GM20431 (cell line): Measurements from ENCODE around the gene CASS4.

ENCODE experiments used
- in situ Hi-C: fragments of 300-500 bp; cut with MseI, MboI; formaldehyde crosslinking; loops from one replicate; pipeline ENCODE4 v1.15.0; 2020; ENCODE audit warnings: low sequenced_read_pairs; ENCODE audit not compliant: unreplicated experiment

The CASS4 gene

DNA sequence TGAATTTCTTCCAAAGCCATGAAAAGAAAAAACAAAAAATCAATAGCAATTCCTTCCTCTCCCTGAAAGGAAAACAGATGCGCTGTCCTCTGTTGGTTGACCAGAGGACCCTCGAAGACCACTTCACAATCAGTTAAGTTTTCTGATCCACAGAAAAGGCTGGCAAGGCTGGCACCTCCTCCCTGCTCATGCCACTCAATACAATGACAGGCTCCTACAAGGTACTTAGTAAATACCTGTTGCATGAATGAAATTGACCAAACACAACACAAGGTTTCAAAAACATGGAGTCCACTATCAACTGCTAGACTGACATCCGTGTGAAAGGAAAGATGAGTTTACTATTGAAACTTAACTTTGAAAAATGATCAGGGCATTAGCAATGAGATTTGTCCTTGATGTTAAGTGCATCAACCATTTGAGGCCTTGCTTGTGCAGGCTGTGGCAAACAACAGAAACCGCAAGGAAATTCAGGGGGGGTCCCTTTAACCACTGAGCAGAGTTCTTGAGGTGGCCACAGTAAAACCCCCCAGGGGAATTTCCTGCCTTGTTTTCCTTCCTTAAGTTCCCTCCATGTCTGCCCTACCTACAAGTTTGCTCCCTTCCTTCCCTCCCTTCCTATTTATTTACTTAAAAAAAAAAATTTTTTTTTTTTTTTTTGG, 28.4 kb downstream of the CASS4 start:
- in situ Hi-C loops: no loop called here

DNA sequence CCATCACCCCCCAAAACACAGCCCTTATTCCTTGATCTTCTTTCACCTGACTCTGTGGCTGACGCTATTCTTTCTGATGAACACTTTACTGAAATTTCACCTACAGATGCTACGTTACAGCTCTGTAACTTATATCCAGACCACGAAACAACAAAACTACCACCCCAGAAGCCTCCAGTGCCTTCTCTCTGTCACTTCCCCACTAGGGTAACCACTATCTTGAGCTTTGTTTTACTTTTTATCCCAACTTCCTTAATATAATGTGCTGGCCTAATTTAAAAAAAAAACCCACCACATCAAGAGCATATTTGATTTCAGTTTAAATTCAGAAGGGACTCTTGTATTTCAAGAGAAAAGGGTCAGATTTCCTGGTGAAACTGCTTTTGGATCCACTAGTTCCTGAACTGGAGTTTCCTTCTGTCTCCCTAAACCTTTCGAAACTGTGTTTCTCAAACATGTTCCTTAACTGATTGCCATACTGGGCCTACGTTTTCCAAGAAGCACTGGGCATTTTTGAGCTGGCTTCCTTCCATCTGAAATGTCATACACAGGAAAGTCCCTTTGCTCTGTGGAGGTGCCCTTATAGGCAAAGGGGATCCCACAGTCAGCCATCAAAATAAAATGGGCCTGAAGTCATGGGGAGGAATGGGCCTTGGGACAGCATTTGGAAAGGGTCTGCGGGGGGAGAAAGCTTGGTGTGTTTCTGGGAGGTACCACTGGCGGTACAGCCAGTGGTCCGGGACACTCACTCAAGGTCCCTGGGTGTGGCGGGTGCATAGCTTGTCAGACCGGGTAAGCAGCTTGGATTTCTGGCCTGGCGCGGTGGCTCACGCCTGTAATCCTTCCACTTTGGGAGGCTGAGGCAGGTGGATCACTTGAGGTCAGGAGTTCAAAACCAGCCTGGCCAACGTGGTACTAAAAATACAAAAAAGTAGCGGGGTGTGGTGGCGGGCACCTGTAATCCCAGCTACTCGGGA, 30.6 kb downstream of the CASS4 start:
- in situ Hi-C loops: no loop called here

DNA sequence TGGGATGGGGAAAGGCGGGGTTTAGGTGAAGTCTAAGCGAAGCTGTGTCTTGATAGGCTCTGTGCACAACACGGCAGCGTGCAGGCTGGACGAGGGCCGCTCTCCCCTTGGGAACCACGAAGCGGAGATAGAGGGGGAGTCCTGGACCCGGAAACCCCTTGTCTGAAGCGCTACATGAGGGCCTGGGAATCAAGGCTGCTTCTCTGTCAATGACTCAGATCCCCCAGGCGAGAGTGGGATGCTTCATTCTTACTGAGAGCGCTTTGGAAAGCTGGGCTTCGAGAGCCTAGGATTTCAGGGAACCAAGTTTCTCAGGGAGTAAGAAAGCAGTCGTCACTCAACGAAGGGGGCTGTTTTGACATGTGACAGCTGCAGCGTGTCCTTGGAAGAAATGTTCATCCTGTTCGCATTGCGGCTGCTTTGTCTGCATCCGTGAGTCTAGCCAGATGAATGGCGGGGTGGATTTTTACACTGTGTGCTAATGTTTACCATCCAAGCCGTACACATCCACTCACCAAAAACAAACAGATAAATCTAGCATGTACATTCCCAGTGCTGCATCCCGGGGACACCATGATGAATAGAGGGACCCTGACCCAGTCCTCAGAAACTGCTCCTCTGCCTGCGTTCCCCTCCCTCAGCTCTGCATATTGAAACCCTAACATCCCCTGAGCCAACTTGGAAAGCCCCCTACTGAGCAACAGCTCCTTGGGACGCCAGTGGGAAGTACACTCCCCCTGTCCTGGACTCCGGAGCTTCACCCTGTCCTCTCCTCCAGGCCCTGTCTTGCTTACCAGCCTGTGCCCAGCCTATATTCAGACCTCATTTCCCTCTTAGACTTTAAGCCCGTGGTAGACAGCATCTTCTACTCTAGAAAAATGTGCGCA, 31.8 kb downstream of the CASS4 start:
- in situ Hi-C loops: no loop called here

DNA sequence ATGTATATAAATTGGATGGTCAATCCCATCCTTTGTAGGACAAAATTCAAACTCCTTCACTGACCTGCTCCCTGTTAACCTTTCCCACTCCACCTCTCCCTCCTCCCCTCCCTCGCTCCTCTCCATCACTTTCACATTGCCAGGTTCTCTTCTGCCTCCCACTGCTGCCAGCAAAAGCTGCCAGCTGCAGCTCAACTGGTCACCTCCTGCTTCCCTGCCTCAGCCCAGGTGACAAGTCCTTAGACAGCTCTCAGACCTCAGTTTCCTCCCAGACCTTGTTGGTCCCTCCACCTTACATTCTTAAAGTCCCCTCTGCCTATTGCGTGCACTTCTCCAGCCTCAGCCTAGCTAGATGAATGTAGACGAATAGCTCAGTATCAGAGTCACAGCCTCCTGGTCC, 33.1 kb downstream of the CASS4 start:
- in situ Hi-C loops: no loop called here

DNA sequence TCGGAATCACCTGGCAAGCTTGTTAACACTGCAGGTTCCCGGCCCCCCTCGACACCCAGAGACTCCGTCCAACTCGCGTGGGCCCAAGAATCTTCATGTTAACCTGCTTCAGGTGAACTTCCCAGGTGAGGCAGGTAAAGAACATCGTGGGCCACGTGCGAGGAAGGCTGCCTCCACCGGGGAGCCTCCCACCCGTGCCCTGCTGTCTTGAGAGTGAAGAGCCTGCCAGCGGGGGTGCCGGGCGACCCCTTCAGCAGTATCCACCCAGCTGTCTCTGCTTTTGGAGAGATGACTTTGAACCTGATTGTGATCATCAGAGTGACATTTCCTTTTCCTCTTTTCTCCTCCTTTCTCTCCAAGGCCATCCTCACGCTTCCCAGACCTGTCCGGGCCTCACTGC, 33.5 kb downstream of the CASS4 start:
- in situ Hi-C loops: no loop called here

DNA sequence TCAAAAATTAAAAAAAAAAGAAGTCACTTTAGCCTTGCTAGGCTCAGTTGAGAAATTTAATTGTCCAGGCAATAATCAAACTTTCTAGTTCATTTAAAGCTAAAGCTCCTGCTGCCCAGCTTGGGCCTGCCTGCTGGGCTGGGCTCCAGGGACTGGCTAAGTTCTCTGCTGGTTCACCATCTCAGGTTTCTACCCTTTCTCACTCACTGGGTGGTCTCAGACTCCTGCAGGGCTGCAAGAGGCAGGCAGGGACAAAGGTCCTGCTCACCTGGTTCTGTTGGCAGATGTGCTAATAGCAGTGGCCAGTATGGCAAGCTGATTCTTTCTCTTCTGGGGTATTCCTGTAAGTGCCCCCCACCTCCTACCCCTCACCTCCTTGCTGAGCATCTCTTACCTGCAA, 35.2 kb downstream of the CASS4 start:
- in situ Hi-C loops: no loop called here

DNA sequence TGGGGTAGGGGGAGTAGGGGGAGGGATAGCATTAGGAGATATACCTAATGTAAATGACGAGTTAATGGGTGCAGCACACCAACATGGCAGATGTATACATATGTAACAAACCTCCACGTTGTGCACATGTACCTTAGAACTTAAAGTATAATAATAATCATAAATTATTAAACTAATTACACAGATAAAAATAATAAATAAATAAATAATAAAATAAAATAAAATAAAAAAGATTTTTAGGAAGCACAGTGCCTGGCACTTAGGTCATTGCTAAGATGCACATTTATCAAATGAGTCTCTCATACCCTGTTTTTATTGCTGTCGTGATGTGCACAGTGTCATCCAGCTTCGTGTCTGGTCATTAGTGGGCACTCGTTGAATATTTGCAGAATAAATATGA, 37.4 kb downstream of the CASS4 start:
- in situ Hi-C loops: no loop called here

DNA sequence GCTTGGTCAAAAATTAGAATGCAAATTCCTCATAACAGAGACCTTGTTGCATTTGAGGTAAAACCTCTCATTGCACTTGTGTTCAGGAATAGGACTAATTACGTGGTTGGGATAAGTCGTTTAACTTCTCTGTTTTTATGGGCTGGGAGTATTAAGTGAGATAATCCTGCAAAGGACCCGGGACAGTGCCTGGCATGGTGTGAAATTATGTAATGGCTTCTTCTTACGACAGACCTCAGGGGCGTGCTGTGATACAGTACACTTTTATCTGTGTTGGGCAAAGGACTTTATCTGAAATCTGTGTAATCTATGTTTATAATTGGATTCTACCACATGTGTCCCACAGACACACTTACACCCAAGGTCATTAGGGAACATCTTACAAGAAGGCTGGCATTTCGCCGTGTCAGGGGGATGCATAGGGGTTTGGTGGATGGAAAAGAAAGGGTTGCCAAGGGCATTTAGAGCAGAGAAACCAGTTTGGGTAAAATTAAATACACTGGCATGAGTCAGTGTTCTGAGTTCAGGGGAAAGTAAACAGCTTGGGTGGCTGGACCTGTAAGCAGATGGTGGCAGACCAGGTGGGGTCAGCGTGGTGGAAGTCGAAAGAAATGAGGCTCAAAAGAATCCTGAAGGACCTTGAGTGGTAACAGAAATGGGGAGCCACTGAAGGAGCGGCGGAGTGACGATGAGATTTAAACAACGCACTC, 39.2 kb downstream of the CASS4 start:
- in situ Hi-C loops: no loop called here

DNA sequence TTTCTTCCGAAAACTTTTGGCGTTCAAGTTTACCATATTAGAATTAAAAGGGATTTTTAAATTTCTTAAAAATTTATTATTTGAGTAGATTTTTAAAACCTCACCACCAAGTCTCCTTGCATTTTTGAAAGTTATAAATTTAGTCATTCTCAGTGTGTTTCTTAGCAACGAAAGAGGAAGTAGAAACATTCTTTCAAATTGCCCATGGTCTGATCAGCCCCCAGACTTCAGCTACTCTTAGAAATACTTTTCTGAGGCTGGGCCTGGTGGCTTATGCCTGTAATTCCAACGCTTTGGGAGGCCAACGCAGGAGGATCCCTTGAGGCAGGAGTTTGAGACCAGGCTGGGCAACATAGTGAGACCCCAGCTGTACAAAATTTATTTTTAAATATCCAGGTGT, 41.3 kb downstream of the CASS4 start:
- in situ Hi-C loops: no loop called here

DNA sequence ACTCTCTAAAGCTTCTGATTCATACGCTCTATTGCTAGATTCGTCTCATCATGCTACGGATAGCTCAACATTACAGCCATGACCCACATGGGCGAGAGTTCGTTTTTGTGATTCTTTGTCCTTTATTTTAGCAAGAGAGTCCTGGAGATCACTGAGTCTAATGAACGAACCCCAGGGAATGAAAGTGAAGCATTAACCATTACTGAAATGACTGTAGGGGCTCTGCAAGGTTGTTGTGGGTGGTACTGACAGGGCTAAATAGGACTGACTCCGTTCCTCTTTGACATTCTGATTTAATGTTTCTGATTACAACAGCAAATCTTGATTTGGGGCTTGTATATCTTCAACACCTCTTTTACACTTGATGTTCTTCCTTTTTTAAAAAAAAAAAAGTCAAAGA, 42.7 kb downstream of the CASS4 start:
- in situ Hi-C loops: no loop called here

DNA sequence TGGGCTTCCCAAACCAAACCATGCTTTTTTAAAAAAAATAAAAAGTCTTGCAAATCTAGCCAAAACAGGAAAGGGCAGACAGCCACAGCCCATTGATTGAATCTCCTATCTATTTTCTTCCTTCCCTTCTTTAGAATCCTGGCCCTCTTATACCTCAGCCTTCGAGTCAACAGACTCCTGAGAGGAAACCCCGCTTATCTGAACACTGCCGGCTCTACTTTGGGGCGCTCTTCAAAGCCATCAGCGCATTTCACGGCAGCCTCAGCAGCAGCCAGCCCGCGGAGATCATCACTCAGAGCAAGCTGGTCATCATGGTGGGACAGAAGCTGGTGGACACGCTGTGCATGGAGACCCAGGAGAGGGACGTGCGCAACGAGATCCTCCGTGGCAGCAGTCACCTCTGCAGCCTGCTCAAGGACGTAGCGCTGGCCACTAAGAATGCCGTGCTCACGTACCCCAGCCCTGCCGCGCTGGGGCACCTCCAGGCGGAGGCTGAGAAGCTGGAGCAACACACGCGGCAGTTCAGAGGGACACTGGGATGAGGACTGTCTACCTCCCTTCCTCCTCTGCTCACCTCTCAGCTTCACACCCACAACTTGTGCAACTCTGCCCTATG, 46.3 kb downstream of the CASS4 start:
- in situ Hi-C loops: no loop called here

DNA sequence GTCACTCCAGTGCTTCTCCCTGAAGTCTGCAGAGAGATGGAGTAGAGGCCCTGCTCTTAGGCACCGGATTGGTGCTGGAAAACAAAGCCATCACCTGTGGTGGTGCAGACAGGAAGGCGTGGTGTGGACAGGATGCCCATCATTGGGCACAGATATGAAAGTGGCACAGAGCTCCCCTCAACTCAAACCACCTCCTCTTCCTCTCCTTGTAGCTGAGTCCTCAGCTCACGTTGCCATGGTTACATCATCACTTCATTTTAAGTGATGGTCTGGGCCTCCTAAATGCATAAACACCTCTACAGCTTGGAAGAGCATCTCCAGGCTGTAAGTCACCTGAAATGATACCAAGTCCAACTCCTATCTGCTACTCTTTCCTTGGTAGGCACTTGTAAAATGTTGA, 48.4 kb downstream of the CASS4 start:
- in situ Hi-C loops: no loop called here

DNA sequence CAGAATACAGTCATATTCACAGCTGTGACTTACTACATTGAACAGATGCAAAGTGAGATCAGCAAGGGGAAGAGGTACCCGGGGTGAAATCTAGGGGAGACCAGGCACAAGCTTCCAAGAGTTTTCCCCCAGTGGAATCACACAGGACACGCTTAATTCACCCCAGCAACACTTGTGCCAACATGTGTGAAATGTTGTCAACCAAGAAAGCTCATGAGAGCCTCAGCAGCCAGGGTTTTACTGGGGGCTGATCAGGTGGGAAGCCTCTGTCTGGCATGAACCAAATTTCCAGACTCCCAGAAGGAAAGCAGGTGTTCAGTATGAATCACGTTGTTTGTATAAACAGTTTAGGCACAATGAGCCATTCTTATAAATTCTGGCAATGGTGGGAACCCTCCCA, 49.5 kb downstream of the CASS4 start:
- in situ Hi-C loops: no loop called here

DNA sequence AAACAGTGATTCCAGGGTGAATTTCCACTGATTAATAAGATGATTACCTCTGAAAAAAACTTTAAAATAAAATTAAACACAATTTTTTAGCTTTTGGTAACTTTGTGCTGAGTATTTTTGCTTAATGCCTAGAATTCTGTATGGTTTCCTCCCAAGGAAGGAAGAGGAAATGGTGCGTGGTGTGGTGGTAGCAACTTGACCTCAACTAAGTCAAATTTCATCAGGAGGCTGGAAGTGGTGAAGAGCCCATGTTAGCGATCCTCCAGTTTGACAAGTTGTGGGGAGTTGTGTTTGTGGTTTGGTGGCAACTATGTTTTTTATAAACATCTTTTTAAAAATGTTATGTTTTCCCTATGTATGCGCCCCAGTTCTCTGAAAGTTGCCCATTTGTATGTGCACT, 51.4 kb downstream of the CASS4 start:
- in situ Hi-C loops: no loop called here

DNA sequence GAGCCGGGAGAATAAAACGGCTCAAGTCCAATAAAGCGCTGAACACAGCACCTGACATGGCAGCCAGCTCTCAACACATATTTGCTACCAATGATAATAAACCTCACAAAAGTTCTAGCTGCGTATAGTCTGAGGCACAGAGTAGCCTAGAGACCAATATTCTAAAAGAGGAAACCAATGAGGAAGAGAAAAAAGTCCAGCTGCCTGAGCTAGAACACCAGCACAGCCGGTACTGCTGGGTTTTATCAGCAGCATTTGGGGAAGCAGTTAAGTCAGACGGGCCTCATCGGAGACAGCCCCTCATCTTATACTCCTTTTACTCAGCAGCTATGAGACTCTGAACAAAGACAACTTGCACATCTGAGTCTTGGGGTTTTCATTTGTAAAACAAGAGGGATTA, 53.9 kb downstream of the CASS4 start:
- in situ Hi-C loops: no loop called here

DNA sequence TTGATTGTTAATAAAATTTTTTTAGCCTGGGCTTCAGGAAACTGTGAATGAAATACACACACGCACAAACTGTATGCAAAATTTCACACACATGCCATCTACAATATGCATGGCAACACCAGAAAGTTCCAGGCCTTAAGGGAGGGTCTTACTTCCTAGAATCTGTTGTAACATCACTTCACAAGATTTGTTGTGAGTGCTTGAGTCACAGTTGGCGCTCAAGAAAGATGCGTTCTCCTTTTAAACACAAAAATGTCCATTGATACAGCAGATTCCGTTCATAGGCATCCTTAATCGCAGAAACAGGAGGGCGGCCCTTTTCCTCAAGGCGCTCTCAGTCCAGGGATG, 55.9 kb downstream of the CASS4 start:
- in situ Hi-C loops: no loop called here

DNA sequence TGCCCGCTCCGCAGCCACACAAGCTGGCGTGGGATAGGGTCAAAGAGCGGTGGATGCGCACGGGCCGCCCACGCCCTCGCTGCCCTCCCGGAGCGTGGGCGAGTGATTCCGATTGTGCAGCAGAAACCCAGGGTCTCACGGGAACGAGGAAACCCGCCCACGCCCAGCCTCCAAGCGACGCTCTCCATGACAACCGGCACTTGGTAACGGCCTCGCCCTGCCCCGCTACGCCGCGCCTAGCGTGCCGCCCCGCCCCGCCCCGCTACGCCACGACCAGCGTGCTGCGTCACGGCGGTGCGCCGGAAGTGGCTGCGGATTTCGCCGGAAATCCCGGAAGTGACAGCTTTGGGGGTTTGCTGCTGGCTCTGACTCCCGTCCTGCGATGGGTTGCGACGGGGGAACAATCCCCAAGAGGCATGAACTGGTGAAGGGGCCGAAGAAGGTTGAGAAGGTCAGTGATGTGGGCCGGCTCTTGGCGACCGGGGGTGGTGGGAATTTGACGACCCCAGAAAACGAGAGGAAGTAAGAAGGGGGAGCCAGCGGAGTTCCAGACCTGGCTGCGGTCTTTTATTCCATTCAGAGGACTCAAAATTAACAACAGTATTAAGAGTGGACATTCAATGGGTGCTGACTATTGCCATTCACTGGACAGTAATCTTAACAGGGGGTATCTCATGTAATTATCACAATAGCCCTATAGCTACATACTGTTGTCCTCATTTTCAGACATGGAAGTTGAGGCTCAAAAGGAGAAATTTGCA, 56.4 kb downstream of the CASS4 start, which contains the start of gene RTF2:
TSS of gene RTF2 (plus strand) at position 312 of the 761 bp plus-strand sequence. CDS start at position 383, 71 bp downstream.
- in situ Hi-C loops: no loop called here

DNA sequence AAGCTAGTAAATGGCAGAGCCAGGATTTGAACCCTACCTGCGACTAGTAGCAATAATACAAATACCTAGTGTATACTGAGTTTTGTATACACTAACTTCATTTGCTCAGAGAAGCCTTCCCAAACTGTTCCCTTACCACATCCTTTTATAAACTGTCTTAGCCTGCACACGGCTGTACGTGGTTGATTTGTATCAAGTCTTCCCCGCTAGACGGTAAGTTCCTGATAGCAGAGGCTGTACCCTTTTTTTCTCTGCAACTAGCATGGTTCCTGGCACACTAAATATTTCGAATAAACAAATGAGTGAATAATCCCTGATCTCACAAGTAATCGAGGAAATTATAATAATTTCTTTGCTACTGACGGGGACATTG, 57.0 kb downstream of the CASS4 start:
- in situ Hi-C loops: no loop called here

DNA sequence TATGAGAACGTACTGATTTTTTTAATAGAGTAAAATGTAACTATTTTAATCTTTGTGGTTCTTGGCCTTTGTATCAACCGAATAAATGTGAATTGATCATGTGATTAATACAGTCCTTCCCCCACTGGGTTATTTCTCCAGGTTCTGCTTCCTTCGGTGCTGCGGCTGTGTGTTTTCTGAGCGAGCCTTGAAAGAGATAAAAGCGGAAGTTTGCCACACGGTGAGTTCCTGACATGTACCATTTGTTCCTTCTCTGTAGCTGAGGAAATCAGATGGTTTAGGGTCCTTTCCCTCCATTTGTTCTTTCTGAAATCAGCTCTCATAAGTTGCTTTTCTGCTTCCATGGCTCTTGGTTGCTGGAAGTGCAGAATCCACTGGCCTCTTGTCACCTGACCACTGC, 71.9 kb downstream of the CASS4 start:
- in situ Hi-C loops: no loop called here
